Loucy (cell line): ENCODE results near the gene FKBP15.
"Not testable (repeated sequence)": the region's sequence is repeated elsewhere in the genome, so short reads cannot be mapped to it uniquely, and the experiment has no call there.

ENCODE experiments used
- H2AFZ ChIP-seq: fragments of 200-600 bp; sonication (generic); 2 replicates; pipeline ENCODE4 v1.6.0; 2016; ENCODE audit warnings: antibody characterized with exemption, mild to moderate bottlenecking, low read length, moderate library complexity
- H3F3A ChIP-seq: fragments of 200-600 bp; 2 replicates; pipeline ENCODE4 v1.6.0; 2016; ENCODE audit warnings: antibody characterized with exemption, low read depth, mild to moderate bottlenecking
- H3K27me3 ChIP-seq: fragments of 200-600 bp; sonication (generic); 2 replicates; pipeline ENCODE4 v1.6.1; 2014; ENCODE audit warnings: low read length, mild to moderate bottlenecking; ENCODE audit not compliant: insufficient read depth, poor library complexity, severe bottlenecking
- H3K36me3 ChIP-seq: fragments of 200-600 bp; sonication (generic); 2 replicates; pipeline ENCODE4 v1.6.1; 2016; ENCODE audit warnings: low read length; ENCODE audit not compliant: insufficient read depth
- H3K4me1 ChIP-seq: fragments of 200-600 bp; sonication (generic); 2 replicates; pipeline ENCODE4 v1.5.1; 2014; ENCODE audit warnings: low read length, mild to moderate bottlenecking; ENCODE audit not compliant: insufficient read depth, poor library complexity, severe bottlenecking
- H3K4me2 ChIP-seq: fragments of 200-600 bp; sonication (generic); 2 replicates; pipeline ENCODE4 v1.6.0; 2014; ENCODE audit warnings: antibody characterized with exemption, low read length, low read depth, mild to moderate bottlenecking; ENCODE audit not compliant: poor library complexity, severe bottlenecking
- H3K4me3 ChIP-seq: fragments of 200-600 bp; sonication (generic); 2 replicates; pipeline ENCODE4 v1.5.1; 2014; ENCODE audit warnings: low read length, mild to moderate bottlenecking, mixed read lengths; ENCODE audit not compliant: poor library complexity, severe bottlenecking
- H3K79me2 ChIP-seq: fragments of 200-600 bp; sonication (generic); 2 replicates; pipeline ENCODE4 v1.6.1; 2014; ENCODE audit warnings: low read length; ENCODE audit not compliant: insufficient read depth
- H3K9ac ChIP-seq: fragments of 200-600 bp; sonication (generic); 2 replicates; pipeline ENCODE4 v1.6.0; 2014; ENCODE audit warnings: mild to moderate bottlenecking, low read depth, low read length, moderate library complexity; ENCODE audit not compliant: poor library complexity, severe bottlenecking
- H3K9me2 ChIP-seq: fragments of 200-600 bp; sonication (generic); replicated peaks from 2 replicates; pipeline ENCODE4 v1.6.1; 2016; ENCODE audit warnings: low read depth, low read length, mixed read lengths
- H3K9me3 ChIP-seq: fragments of 200-600 bp; sonication (generic); 2 replicates; pipeline ENCODE4 v1.6.1; 2014; ENCODE audit warnings: mild to moderate bottlenecking, antibody characterized with exemption, low read length, low read depth; ENCODE audit not compliant: insufficient read depth
- H4K20me1 ChIP-seq: fragments of 200-600 bp; sonication (generic); 2 replicates; pipeline ENCODE4 v1.6.0; 2014; ENCODE audit warnings: antibody characterized with exemption, low read length, mild to moderate bottlenecking; ENCODE audit not compliant: insufficient read depth, poor library complexity, severe bottlenecking
- EZH2phosphoT487 ChIP-seq: fragments of 200-600 bp; IDR thresholded peaks from 2 replicates; pipeline ENCODE4 v1.6.1; 2018; ENCODE audit warnings: antibody characterized with exemption, mild to moderate bottlenecking, moderate library complexity, borderline replicate concordance
- TF ChIP-seq, protein P1 (sequence below): fragments of 200-600 bp; sonication (generic); conservative IDR thresholded peaks from 2 replicates; pipeline ENCODE4 v1.5.1; 2014; ENCODE audit warnings: mild to moderate bottlenecking, antibody characterized with exemption, low read length

Gene FKBP15

DNA sequence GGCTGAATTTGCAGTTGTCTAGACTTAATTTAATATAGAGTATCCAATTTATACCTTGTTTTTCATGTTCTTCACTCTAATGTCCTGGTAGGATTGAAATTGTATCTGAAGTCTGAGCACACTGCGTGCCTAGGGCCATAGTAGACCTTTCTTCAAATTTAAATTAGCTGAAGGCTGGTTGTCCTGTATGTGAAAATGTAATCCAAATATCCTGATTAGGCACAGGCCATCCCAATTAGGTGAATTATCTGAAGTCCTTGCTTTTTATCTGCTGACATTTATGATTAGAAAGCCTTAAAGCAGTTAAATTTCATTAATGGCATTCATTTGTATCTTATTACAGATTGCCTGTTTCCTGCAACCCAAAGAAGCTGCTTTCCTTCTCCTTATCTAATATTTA, 33.9 kb upstream of the FKBP15 start:
- Histone ChIP-seq H3F3A (no peaks in the 10 kb centered on the region), H3K4me3 (no peak overlapping the region), H4K20me1 (no peaks in the 10 kb centered on the region), H2AFZ (no peak overlapping the region), H3K36me3 (peaks cover 25% of the 10 kb centered on the region; the same call in 1 of the 2 replicates), H3K9me2 (no peaks in the 10 kb centered on the region), H3K4me1 (no peaks in the 10 kb centered on the region), H3K9ac (no peak overlapping the region), H3K9me3 (no peaks in the 10 kb centered on the region; the same call in 1 of the 2 replicates), H3K4me2 (no peak overlapping the region), H3K79me2 (no peaks in the 10 kb centered on the region), H3K27me3 (no peaks in the 10 kb centered on the region)
- TF ChIP-seq, protein P1, sequence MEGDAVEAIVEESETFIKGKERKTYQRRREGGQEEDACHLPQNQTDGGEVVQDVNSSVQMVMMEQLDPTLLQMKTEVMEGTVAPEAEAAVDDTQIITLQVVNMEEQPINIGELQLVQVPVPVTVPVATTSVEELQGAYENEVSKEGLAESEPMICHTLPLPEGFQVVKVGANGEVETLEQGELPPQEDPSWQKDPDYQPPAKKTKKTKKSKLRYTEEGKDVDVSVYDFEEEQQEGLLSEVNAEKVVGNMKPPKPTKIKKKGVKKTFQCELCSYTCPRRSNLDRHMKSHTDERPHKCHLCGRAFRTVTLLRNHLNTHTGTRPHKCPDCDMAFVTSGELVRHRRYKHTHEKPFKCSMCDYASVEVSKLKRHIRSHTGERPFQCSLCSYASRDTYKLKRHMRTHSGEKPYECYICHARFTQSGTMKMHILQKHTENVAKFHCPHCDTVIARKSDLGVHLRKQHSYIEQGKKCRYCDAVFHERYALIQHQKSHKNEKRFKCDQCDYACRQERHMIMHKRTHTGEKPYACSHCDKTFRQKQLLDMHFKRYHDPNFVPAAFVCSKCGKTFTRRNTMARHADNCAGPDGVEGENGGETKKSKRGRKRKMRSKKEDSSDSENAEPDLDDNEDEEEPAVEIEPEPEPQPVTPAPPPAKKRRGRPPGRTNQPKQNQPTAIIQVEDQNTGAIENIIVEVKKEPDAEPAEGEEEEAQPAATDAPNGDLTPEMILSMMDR, result no peak
- no peak for TF ChIP-seq EZH2phosphoT487

DNA sequence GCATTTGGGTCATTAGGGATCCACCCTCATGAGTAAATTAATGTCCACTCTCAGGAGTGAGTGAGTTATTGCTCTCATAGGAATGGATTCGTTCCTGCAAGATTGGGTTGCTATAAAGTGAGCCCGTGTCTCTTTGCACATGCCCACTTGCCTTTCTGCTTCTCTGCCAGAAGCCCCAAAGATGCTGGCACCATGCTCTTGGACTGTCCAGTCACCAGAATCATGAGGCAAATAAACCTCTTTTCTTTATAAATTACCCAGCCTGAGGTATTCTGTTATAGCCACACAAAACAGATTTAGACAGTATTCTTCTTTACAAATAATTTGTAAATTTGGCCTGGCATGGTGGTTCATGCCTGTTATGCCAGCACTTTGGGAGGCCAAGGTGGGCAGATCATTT, 29.7 kb upstream of the FKBP15 start:
- H3K9me3 ChIP-seq, result no peaks in the 10 kb centered on the region; the same call in 1 of the 2 replicates
- H3K9ac ChIP-seq, result no peak overlapping the region
- no peaks in the 10 kb centered on the region for H3K27me3 ChIP-seq
- no peaks in the 10 kb centered on the region for H4K20me1 ChIP-seq
- H3K36me3 ChIP-seq, result no peaks in the 10 kb centered on the region
- TF ChIP-seq, protein P1, result no peak
- no peak for TF ChIP-seq EZH2phosphoT487
- H3K4me2 ChIP-seq, result no peak overlapping the region
- no peak overlapping the region for H2AFZ ChIP-seq
- no peak overlapping the region for H3K4me3 ChIP-seq
- no peaks in the 10 kb centered on the region for H3K79me2 ChIP-seq
- no peaks in the 10 kb centered on the region for H3K9me2 ChIP-seq
- H3K4me1 ChIP-seq, result no peaks in the 10 kb centered on the region
- no peaks in the 10 kb centered on the region for H3F3A ChIP-seq

DNA sequence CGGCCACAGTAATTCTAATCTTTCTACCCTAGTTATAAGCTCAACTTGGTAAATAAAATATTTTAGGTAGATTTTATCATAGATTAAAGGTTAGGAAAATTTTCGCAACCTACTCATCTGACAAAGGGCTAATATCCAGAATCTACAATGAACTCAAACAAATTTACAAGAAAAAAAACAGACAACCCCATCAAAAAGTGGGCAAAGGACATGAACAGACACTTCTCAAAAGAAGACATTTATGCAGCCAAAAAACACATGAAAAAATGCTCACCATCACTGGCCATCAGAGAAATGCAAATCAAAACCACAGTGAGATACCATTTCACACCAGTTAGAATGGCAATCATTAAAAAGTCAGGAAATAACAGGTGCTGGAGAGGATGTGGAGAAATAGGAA, 28.6 kb upstream of the FKBP15 start:
- H2AFZ ChIP-seq, H3K9me3 ChIP-seq, H3K4me2 ChIP-seq, H3K79me2 ChIP-seq, H3K9me2 ChIP-seq, H3K36me3 ChIP-seq, H3K9ac ChIP-seq, H4K20me1 ChIP-seq, H3K4me1 ChIP-seq, H3F3A ChIP-seq, H3K27me3 ChIP-seq, H3K4me3 ChIP-seq: not testable (repeated sequence)

DNA sequence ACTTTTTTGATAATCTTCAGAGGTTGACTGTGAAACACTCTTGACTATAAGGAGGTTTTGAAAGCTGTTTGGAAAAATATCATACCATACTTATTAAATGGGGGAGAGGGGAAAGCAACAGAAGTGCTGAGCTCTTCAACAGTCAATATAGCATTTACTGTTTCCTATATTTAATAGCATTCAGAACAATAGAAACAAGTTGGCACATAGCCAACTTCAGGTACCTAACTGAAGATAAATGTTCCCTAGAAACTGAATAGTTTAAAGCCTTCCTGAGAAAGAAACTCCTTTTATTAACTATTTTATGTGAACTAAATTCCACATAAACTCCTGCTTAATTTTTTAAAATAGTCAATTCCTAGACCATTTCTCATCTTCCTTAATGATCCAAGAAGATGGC, 26.6 kb upstream of the FKBP15 start:
- no peak overlapping the region for H3K4me2 ChIP-seq
- no peak overlapping the region for H3K9ac ChIP-seq
- H3K4me3 ChIP-seq, result no peak overlapping the region
- no peaks in the 10 kb centered on the region for H3K9me2 ChIP-seq
- no peak overlapping the region for H2AFZ ChIP-seq
- TF ChIP-seq EZH2phosphoT487, result no peak
- H3K79me2 ChIP-seq, result no peaks in the 10 kb centered on the region
- H4K20me1 ChIP-seq, result no peaks in the 10 kb centered on the region
- no peaks in the 10 kb centered on the region for H3K27me3 ChIP-seq
- no peaks in the 10 kb centered on the region; the same call in 1 of the 2 replicates for H3K9me3 ChIP-seq
- H3F3A ChIP-seq, result no peaks in the 10 kb centered on the region
- no peaks in the 10 kb centered on the region for H3K4me1 ChIP-seq
- no peaks in the 10 kb centered on the region for H3K36me3 ChIP-seq
